HG03521 (cell line): ENCODE results near the gene DCP2.

ENCODE experiments used
- ATAC-seq: cut with Tn5 transposase; IDR thresholded peaks from one replicate; pipeline ENCODE4 v1.9.1; 2021; ENCODE audit warnings: mild to moderate bottlenecking, moderate library complexity; ENCODE audit not compliant: unreplicated experiment

DCP2 gene

DNA sequence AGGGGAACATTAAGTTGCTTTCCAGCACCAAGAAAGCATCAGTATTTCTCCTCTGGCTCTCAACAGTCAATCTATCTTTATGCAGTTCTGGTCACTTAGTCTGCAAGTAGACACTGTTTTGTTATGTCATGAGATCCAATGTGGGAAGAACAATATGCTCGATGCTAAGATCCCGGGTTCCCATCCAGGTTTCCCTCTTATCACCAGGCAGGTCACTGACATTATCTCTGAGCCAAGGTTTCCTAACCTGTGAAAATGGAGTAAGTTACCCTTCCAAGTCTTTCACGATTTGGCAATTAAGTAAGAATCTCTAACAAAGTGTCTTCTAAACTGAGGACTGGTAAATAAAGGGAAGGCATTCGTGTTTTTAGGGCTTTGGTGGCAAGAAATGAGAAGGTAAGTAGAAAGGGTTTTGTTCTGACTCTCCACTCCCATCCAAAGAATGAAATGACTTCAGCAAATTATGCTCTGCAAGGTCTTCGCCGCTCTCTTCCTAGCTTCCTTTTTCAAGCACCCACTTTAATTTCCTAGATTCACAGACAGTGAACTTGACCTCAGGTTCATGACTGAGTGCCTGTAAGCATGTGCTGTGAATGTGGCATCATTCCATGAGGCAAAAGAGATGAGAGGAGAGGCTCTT lies 86.4 kb downstream of the DCP2 start:
- ATAC-seq, result no peak

DNA sequence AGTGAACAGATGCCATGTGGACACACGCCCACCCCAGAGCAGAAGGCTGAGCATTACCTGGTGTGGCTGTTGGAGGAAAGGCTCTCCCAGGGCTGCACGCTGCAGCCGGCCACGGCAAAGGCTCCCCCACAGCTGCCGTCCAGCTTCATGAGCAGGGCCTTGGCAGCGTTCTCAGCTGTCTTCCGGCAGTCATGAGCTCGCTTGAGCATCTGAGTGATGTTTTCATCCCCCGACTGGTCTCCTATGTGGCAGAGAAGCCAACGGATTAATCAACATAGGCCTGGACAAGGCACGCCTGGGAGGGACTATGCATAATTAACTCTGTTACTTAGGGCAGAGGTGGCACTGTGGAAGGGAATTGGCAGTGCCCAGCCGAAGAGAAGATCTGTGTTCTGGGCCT lies 87.3 kb downstream of the DCP2 start:
- no peak for ATAC-seq

DNA sequence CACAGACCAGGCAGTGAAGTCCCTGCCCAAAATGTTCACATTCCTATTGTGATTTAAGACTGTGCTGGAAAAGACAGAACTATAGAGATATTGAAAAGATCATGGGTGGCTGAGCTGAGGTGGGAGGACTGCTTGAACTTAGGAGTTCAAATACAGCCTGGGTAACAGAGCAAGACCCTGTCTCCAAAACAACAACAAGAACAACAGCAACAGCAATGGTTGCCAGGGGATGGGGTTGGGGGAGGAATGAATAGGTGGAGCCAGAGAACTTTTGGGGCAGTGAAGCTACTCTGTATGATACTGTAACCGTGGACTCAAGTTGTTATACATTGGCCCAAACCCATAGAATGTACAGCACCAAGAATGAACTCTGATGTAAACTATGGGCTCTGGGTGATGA lies 88.2 kb downstream of the DCP2 start:
- no peak for ATAC-seq

DNA sequence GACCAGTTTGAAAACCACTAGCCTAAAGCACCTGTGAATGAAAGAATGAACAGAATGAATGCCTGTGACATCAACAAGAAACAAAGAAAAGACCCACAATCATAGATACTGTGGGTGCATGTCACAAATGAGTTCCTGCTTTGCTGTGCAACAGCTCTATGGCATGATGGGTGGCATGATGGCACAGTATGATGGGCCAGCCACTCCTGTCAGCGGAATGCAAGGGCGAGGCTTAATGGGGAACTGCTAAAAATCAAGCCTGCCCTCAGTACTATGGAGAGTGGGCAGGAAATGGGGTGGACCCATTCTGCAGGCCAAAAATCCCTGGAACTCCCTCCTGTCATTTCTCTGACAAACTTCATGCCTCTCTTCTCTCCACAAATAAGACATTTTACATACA lies 89.0 kb downstream of the DCP2 start:
- ATAC-seq, result no peak

DNA sequence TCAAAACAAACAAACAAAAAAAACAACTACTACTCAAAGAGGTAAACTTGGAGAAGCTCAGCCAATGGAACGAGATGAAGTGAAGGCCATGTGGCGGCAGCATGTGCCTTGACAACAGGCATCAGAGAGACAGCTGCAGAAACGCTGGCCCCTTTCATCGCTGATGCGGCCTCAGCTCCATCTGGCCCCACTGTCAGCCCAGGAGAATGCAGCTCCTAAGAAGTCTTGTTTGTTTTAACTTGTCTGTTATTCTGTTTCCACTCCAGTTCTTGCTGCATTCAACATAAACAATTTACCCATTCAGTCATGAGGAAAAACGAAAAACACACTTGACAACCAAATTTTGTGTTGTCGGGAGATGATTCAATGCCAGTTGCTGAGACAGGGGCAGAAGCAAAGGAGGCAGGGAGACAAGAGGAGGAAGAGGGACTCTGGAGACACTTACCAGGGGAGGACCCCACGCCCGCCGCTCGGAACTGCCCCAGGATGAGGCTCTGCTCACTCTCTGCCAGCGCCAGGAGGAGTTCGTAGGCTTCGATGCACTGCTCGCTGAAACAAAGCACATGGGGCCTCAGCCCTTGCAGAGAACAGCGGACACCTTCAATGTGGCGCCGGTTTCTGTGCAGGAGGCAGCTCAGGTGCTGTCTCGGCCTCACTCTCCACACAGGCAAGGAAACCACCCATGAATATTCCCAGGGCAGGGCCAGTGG lies 91.2 kb downstream of the DCP2 start:
- ATAC-seq, result no peak

DNA sequence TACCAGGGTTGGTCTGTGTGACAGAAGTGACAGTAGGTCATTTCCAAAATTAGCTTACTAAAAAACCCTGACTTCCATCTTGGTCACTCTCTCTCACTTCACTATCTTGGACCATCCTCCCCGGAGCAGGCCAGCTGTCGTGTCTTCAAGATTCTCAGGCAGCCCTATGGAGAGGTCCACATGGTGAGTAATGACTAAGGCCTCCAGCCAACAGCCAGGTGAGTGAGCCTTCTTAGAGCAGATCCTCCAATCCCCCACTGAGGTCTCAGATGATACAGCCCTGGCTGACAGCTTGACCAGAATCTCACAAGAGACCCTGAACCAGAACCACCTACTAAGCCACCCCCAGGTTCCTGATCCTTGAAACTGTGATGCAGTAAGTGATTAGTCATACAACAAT lies 92.0 kb downstream of the DCP2 start:
- ATAC-seq, result no peak
